Tibial nerve (tissue), 4 donors: ENCODE measurements around the gene ARMC9.

Source experiments
- EP300 ChIP-seq, 2 donors: sonication (generic); formaldehyde crosslinking; IDR thresholded peaks; one replicate each; pipeline ENCODE4 v1.6.1; 2017; ENCODE audit warnings: antibody characterized with exemption in 2 of 2, mild to moderate bottlenecking in 1 of 2
- POLR2A ChIP-seq, 2 donors: fragments of 450-650 bp; IDR thresholded peaks; one replicate each; pipeline ENCODE4 v1.6.1; 2017; ENCODE audit warnings: antibody characterized with exemption in 2 of 2, mild to moderate bottlenecking in 2 of 2, moderate library complexity in 2 of 2
- TF ChIP-seq, protein P1 (sequence below), 5 experiments: fragments of 200-600 bp in 3 of 5; fragments of 450-650 bp in 2 of 5; sonication (generic) in 3 of 5; IDR thresholded peaks; one replicate each; pipeline ENCODE4 v1.5.1; 2016 to 2019; ENCODE audit warnings: antibody characterized with exemption in 5 of 5, mild to moderate bottlenecking in 3 of 5, moderate library complexity in 2 of 5

DNA sequence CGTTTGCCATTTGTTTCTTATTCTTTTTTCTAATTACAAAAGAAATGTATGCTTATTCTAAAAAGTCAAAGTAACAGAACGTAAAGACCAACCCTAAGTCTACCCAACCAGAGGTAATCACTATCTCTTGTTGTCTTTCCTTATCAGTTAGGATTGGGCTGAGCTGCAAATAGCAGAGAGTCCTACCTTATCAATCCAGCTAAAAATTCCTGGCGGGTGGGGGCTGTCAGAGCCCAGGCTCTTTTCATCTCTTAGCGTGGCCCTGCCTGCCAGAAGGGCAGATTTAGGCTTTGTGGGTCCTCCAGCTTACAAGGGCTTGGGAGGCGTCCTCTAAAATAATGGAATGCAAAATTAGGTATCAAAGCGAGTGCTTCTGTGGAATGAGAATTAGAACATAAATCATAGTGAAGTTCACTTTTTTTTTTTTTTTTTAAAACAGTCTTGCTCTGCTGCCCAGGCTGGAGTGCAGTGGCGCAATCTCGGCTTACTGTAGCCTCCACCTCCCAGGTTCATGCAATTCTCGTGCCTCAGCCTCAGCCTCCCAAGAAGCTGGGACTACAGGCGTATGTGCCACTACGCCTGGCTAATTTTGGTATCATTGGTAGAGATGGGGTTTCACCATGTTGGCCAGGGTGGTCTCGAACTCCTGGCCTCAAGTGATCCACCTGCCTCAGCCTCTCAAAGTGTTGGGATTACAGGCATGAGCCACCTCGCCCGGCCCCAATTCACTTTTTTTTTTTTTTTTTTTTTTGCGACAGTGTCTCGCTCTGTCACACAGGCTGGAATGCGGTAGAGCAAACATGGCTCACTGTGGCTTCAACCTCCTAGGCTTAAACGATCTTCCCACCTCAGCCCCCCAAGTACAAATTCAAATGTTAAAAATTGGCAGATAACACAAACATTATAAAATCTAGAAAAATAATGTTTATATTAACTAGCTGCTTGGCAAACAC, 139.7 kb downstream of the ARMC9 start:
- TF ChIP-seq, protein P1, sequence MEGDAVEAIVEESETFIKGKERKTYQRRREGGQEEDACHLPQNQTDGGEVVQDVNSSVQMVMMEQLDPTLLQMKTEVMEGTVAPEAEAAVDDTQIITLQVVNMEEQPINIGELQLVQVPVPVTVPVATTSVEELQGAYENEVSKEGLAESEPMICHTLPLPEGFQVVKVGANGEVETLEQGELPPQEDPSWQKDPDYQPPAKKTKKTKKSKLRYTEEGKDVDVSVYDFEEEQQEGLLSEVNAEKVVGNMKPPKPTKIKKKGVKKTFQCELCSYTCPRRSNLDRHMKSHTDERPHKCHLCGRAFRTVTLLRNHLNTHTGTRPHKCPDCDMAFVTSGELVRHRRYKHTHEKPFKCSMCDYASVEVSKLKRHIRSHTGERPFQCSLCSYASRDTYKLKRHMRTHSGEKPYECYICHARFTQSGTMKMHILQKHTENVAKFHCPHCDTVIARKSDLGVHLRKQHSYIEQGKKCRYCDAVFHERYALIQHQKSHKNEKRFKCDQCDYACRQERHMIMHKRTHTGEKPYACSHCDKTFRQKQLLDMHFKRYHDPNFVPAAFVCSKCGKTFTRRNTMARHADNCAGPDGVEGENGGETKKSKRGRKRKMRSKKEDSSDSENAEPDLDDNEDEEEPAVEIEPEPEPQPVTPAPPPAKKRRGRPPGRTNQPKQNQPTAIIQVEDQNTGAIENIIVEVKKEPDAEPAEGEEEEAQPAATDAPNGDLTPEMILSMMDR (IDR thresholded peaks at IDR 0.05): no peak
- TF ChIP-seq POLR2A (IDR thresholded peaks at IDR 0.05) (no peak), EP300 (IDR thresholded peaks at IDR 0.05) (no peak)
